ENCODE results near the gene GMPR2.
"Not testable (repeated sequence)": the region's sequence is repeated elsewhere in the genome, so short reads cannot be mapped to it uniquely, and the experiment has no call there.

The GMPR2 gene

GRCh38 chr14:24216876-24217275 is 15.9 kb upstream of the GMPR2 start:
- in situ Hi-C loops (cut with HindIII; ENCODE audit: low pct_ligation_motif_present, low pct_unique_long_range_greater_than_20kb, low sequenced_read_pairs); DNase-seq: not testable (repeated sequence)

GRCh38 chr14:24219080-24219479 is 13.6 kb upstream of the GMPR2 start:
- DNase-seq, result no peak
- in situ Hi-C loops (cut with HindIII; ENCODE audit: low pct_ligation_motif_present, low pct_unique_long_range_greater_than_20kb, low sequenced_read_pairs), result no loop called here

GRCh38 chr14:24219521-24219920 is 13.2 kb upstream of the GMPR2 start:
- in situ Hi-C loops (cut with HindIII; ENCODE audit: low pct_ligation_motif_present, low pct_unique_long_range_greater_than_20kb, low sequenced_read_pairs), result no loop called here

GRCh38 chr14:24222987-24223386 is 9.7 kb upstream of the GMPR2 start:
- in situ Hi-C loops (cut with HindIII; ENCODE audit: low pct_ligation_motif_present, low pct_unique_long_range_greater_than_20kb, low sequenced_read_pairs), result not testable (repeated sequence)

More at GRCh38 chr14:24219521-24219920, 13.2 kb upstream of the GMPR2 start:
- DNase-seq, result no peak

GRCh38 chr14:24224618-24225071 is 8.1 kb upstream of the GMPR2 start:
- no peak for DNase-seq
- in situ Hi-C loops (cut with HindIII; ENCODE audit: low pct_ligation_motif_present, low pct_unique_long_range_greater_than_20kb, low sequenced_read_pairs), result no loop called here

More at GRCh38 chr14:24222987-24223386, 9.7 kb upstream of the GMPR2 start:
- not testable (repeated sequence) for DNase-seq

GRCh38 chr14:24226473-24226872 is 6.3 kb upstream of the GMPR2 start:
- in situ Hi-C loops (cut with HindIII; ENCODE audit: low pct_ligation_motif_present, low pct_unique_long_range_greater_than_20kb, low sequenced_read_pairs), result no loop called here
- no peak for DNase-seq

- in situ Hi-C loops (cut with HindIII; ENCODE audit: low pct_ligation_motif_present, low pct_unique_long_range_greater_than_20kb, low sequenced_read_pairs), result no loop called here
- no peak for DNase-seq
Observed at GRCh38 chr14:24228902-24229301, 3.8 kb upstream of the GMPR2 start.

GRCh38 chr14:24231263-24232120 is 1.2 kb upstream of the GMPR2 start:
- in situ Hi-C loops (cut with HindIII; ENCODE audit: low pct_ligation_motif_present, low pct_unique_long_range_greater_than_20kb, low sequenced_read_pairs), result no loop called here
- no peak for DNase-seq

GRCh38 chr14:24232121-24232644 is 546 bp upstream of the GMPR2 start, which contains the start of gene NEDD8:
Gene NEDD8, minus strand, starts transcription at chr14:24232367. Its CDS starts 100 bp downstream, at chr14:24232267.
- peak; percentile 85 for DNase-seq
- in situ Hi-C loops (cut with HindIII; ENCODE audit: low pct_ligation_motif_present, low pct_unique_long_range_greater_than_20kb, low sequenced_read_pairs), result no loop called here

- DNase-seq, result no peak
- in situ Hi-C loops (cut with HindIII; ENCODE audit: low pct_ligation_motif_present, low pct_unique_long_range_greater_than_20kb, low sequenced_read_pairs), result no loop called here
Observed at GRCh38 chr14:24233538-24233866, 773 bp downstream of the GMPR2 start.

GRCh38 chr14:24234095-24235005 is 1.6 kb downstream of the GMPR2 start:
- no peak for DNase-seq
- in situ Hi-C loops (cut with HindIII; ENCODE audit: low pct_ligation_motif_present, low pct_unique_long_range_greater_than_20kb, low sequenced_read_pairs), result no loop called here

- in situ Hi-C loops (cut with HindIII; ENCODE audit: low pct_ligation_motif_present, low pct_unique_long_range_greater_than_20kb, low sequenced_read_pairs), result no loop called here
Observed at GRCh38 chr14:24235804-24236688, 3.3 kb downstream of the GMPR2 start.

GRCh38 chr14:24236689-24237462 is 4.1 kb downstream of the GMPR2 start:
- no peak for DNase-seq
- in situ Hi-C loops (cut with HindIII; ENCODE audit: low pct_ligation_motif_present, low pct_unique_long_range_greater_than_20kb, low sequenced_read_pairs), result no loop called here

More at GRCh38 chr14:24235804-24236688, 3.3 kb downstream of the GMPR2 start:
- no peak for DNase-seq

- in situ Hi-C loops (cut with HindIII; ENCODE audit: low pct_ligation_motif_present, low pct_unique_long_range_greater_than_20kb, low sequenced_read_pairs), result no loop called here
- DNase-seq, result no peak
Observed at GRCh38 chr14:24237463-24237955, 4.8 kb downstream of the GMPR2 start.

- in situ Hi-C loops (cut with HindIII; ENCODE audit: low pct_ligation_motif_present, low pct_unique_long_range_greater_than_20kb, low sequenced_read_pairs), result no loop called here
- no peak for DNase-seq
Observed at GRCh38 chr14:24238123-24238522, 5.4 kb downstream of the GMPR2 start.

GRCh38 chr14:24238527-24239037 is 5.9 kb downstream of the GMPR2 start:
- no peak for DNase-seq
- in situ Hi-C loops (cut with HindIII; ENCODE audit: low pct_ligation_motif_present, low pct_unique_long_range_greater_than_20kb, low sequenced_read_pairs), result no loop called here
